Measurements from ENCODE around the gene ZCCHC4.
A peak's percentile ranks its signal among the peaks of the same experiment; 100 is the strongest.
"Not testable (repeated sequence)": the region's sequence is repeated elsewhere in the genome, so short reads cannot be mapped to it uniquely, and the experiment has no call there.

The ZCCHC4 gene

GRCh38 chr4:25313201-25313895 is 774 bp downstream of the ZCCHC4 start:
- DNase-seq = no peak
- intact Hi-C loops (cut with DNase I) = loop anchor here (5.0 kb wide), 2 partner anchors 81 to 151 kb away; partner anchors contain the start of genes PI4K2B and SEPSECS

GRCh38 chr4:25320336-25320735 is 7.8 kb downstream of the ZCCHC4 start:
- DNase-seq = no peak
- intact Hi-C loops (cut with DNase I) = no loop called here

DNA sequence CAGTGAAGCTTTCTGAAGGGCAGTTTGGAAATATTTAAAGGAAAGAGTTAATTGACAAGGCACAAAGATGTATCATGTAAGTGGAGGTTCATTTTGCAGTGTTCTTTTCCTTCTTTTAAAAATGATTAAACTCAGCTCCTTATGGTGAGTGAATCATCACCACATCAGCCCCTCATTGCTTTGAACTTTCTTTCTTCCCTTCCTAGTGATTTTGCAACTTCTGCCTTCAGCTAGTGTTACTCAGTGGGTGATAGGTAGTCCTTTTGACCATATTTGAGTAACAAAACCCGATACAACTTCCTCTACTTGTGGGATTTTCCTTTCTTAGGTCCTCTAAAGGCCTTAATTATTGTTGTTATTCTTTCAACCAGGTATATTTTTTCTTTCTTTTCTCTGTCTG is 8.2 kb downstream of the ZCCHC4 start:
- intact Hi-C loops (cut with DNase I) = no loop called here
- DNase-seq = no peak

- DNase-seq = no peak
- intact Hi-C loops (cut with DNase I) = no loop called here
These were observed 9.1 kb downstream of the ZCCHC4 start for GRCh38 chr4:25321703-25322102.

DNA sequence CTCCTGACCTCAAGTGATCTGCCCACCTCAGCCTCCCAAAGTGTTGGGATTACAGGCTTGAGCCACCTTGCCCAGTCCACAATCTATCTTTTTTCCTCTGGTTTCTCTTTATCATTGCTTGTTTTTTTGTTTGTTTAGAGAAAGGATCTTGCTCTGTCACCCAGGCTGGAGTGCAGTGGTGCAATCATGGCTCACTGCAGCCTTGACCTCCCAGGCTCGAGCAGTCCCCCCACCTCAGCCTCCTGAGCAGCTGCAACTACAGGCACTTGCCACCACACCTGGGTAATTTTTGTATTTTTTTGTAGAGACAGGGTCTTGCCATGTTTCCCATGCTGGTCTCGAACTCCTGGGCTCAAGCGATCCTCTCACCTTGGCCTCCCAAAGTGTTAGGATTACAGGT is 15.9 kb downstream of the ZCCHC4 start:
- DNase-seq; intact Hi-C loops (cut with DNase I): not testable (repeated sequence)

DNA sequence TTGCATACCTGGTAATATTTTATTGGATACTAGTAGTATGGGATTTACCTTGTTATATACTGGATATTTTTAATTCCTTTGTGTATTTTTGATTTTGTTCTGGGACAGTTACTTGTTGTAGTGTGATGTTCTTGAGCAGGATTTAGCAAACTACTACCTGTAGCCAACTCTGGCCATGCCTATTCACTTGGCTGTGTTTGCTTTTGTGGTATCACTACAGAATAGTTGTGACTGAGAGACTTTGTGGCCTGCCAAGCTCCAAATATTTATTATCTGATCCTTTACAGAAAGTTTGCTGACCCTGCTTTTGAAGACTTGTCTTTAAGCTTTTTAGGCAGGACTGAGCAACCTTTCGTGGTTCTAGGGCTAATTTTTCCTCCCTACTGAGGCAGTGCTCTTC is 17.8 kb downstream of the ZCCHC4 start:
- no peak for DNase-seq
- intact Hi-C loops (cut with DNase I) = no loop called here

GRCh38 chr4:25330905-25331808 is 18.6 kb downstream of the ZCCHC4 start:
- intact Hi-C loops (cut with DNase I) = no loop called here
- DNase-seq = peak in 3 of 42 donors; percentile 14 to 48 (median 18)

- intact Hi-C loops (cut with DNase I) = no loop called here
- no peak for DNase-seq
These were observed 31.1 kb downstream of the ZCCHC4 start for GRCh38 chr4:25343671-25344070.

GRCh38 chr4:25345744-25346143 is 33.2 kb downstream of the ZCCHC4 start:
- intact Hi-C loops (cut with DNase I) = no loop called here
- no peak for DNase-seq

- intact Hi-C loops (cut with DNase I) = no loop called here
- DNase-seq = no peak
These were observed 34.3 kb downstream of the ZCCHC4 start for GRCh38 chr4:25346913-25347312.

DNA sequence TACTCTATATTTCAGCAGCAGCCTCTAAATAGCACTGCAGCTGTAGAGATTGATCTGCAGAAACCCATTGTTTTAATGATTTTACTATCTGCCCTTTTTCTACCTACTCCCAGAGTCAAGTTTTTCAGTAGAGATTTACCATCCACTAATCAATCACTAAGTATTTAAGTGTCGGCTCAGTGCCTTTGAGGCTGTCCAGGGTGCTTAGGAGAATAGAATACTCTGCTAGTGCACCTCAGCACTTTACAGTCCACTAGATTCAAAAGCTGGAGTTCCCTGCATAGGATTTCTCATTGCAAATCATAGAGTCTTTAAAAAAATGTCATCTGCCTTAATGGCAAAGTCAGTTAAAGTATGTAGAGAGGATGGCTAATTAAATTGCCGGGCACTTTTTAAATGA is 34.9 kb downstream of the ZCCHC4 start:
- DNase-seq = no peak
- intact Hi-C loops (cut with DNase I) = no loop called here

GRCh38 chr4:25347971-25348370 is 35.4 kb downstream of the ZCCHC4 start:
- intact Hi-C loops (cut with DNase I) = no loop called here

GRCh38 chr4:25350561-25350960 is 38.0 kb downstream of the ZCCHC4 start:
- intact Hi-C loops (cut with DNase I) = no loop called here
- no peak for DNase-seq

More at GRCh38 chr4:25347971-25348370, 35.4 kb downstream of the ZCCHC4 start:
- no peak for DNase-seq

- intact Hi-C loops (cut with DNase I) = no loop called here
- DNase-seq = no peak
These were observed 39.3 kb downstream of the ZCCHC4 start for GRCh38 chr4:25351777-25352416.

DNA sequence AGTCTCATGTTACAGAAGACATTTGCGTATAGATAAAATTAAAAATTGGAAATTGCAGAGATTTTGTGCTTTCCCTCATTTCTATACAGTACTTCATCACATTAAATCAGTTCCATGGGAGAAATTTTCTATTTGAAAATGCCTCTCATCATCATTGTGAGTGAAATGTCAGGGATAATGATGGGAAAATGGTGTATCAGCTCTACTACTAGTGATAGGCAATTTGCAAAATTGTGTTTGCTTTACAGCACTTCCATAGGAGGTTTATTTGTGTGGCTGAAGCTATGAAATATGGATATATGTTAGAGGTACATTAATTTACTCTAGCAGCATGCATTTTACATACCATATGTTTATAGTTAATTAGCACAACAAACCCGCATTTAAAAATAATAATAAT is 43.5 kb downstream of the ZCCHC4 start:
- intact Hi-C loops (cut with DNase I) = no loop called here

GRCh38 chr4:25358515-25359275 is 46.1 kb downstream of the ZCCHC4 start:
- DNase-seq = no peak
- intact Hi-C loops (cut with DNase I) = no loop called here

More for the DNA sequence above, 43.5 kb downstream of the ZCCHC4 start:
- no peak for DNase-seq

- DNase-seq = no peak
- intact Hi-C loops (cut with DNase I) = loop anchor here (10.0 kb wide), 1 partner anchor 176 kb away; no protein-coding TSS in a partner anchor
These were observed 48.7 kb downstream of the ZCCHC4 start for GRCh38 chr4:25361253-25361652.

GRCh38 chr4:25367004-25367621 is 54.5 kb downstream of the ZCCHC4 start:
- intact Hi-C loops (cut with DNase I) = loop anchor here (10.0 kb wide), 1 partner anchor 182 kb away; no protein-coding TSS in a partner anchor
- DNase-seq = peak in 1 of 42 donors; percentile 14

Data from head of caudate nucleus (tissue), 42 donors.